ES-I3 (cell line): ENCODE measurements around the gene EEIG2.
"Not testable (repeated sequence)": the region's sequence is repeated elsewhere in the genome, so short reads cannot be mapped to it uniquely, and the experiment has no call there.

ENCODE experiments used
- H3K36me3 ChIP-seq: 2 replicates; pipeline ENCODE4 v1.6.1; 2013; ENCODE audit warnings: mild to moderate bottlenecking, low read length, control low read depth, moderate library complexity; ENCODE audit not compliant: insufficient read depth
- H3K4me1 ChIP-seq: 2 replicates; pipeline ENCODE4 v1.6.1; 2013; ENCODE audit warnings: mild to moderate bottlenecking, control low read depth, low read length; ENCODE audit not compliant: insufficient read depth
- H3K9ac ChIP-seq: 2 replicates; pipeline ENCODE4 v1.6.1; 2013; ENCODE audit warnings: low read depth, mild to moderate bottlenecking, low read length, moderate library complexity
- H3K9me3 ChIP-seq: 2 replicates; pipeline ENCODE4 v1.6.1; 2013; ENCODE audit warnings: mild to moderate bottlenecking, low read length, moderate library complexity; ENCODE audit not compliant: control insufficient read depth, insufficient read depth

The EEIG2 gene

DNA sequence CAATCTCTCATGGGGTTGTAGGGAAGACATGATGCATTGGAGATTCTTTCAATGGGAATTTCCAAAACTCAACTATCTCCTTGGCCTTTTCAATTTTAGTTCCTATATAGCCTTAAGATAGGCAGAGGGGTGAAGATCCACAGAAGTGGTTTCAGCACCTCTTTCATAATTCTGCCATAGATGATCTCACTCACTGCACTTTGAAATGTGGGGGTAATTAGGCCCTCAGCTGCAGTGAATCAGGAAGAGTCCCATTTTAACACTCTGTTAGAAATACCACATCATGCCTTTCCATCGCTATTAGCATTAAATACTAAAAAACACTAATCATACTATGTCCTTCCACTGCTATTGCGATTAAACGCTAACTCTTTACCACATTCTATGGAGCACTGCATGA is 25.1 kb upstream of the EEIG2 start:
- H3K36me3 ChIP-seq = no peaks in the 10 kb centered on the region
- H3K4me1 ChIP-seq = no peaks in the 10 kb centered on the region; the same call in 1 of the 2 replicates
- H3K9ac ChIP-seq = no peak overlapping the region
- H3K9me3 ChIP-seq = no peaks in the 10 kb centered on the region; the same call in 1 of the 2 replicates

DNA sequence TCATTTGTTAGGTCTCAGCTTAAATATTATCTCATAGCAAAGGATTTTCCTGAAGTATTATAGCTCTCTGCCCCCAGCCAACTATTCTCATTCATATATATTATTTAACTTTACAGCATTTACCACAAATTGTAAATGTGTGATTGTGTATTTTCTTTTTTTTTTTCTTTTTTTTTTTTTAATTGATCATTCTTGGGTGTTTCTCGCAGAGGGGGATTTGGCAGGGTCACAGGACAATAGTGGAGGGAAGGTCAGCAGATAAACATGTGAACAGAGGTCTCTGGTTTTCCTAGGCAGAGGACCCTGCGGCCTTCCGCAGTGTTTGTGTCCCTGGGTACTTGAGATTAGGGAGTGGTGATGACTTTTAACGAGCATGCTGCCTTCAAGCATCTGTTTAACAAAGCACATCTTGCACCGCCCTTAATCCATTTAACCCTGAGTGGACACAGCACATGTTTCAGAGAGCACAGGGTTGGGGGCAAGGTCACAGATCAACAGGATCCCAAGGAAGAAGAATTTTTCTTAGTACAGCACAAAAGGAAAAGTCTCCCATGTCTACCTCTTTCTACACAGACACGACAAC is 24.5 kb upstream of the EEIG2 start:
- not testable (repeated sequence) for H3K4me1 ChIP-seq, H3K9me3 ChIP-seq, H3K36me3 ChIP-seq, H3K9ac ChIP-seq

DNA sequence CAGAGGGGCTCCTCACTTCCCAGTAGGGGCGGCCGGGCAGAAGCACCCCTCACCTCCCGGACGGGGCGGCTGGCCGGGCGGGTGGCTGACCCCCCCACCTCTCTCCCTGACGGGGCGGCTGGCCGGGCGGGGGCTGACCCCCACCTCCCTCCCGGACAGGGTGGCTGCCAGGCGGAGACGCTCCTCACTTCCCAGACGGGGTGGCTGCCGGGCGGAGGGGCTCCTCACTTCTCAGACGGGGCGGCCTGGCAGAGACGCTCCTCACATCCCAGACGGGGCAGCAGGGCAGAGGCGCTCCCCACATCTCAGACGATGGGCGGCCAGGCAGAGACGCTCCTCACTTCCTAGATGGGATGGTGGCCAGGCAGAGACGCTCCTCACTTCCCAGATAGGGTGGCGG is 23.9 kb upstream of the EEIG2 start:
- not testable (repeated sequence) for H3K36me3 ChIP-seq, H3K4me1 ChIP-seq, H3K9me3 ChIP-seq, H3K9ac ChIP-seq

DNA sequence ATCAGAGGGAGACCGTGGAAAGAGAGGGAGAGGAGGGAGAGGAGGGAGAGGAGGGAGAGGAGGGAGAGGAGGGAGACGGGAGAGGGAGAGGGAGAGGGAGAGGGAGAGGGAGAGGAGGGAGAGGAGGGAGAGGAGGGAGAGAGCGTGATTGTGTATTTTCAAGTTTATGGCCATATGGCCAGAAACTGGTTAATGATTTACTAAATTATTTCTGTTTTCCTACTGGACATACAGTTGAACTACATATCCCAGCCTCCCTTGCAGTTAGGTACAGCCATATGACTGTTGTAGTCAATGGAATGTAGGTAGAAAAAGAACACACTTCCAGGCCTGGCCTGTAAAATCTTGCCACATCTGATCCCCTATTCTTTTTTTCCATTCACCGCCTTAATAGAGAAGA is 23.1 kb upstream of the EEIG2 start:
- not testable (repeated sequence) for H3K4me1 ChIP-seq, H3K36me3 ChIP-seq, H3K9me3 ChIP-seq, H3K9ac ChIP-seq

DNA sequence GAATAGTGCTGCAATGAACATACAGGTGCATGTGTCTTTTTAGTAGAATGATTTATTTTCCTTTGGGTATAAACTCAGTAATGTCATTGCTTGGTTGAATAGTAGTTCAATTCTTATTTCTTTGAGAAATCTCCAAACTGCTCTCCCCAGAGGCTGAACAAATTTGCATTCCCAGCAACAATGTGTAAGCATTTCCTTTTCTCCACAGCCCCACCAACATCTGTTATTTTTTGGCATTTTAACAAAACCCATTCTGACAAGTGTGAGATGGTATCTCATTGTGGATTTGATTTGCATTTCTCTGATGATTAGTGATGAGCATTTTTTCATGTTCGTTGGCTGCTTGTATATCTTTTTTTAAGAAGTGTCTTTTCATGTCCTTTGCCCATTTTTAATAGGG is 21.9 kb upstream of the EEIG2 start:
- no peak overlapping the region for H3K9ac ChIP-seq
- no peaks in the 10 kb centered on the region; the same call in 1 of the 2 replicates for H3K4me1 ChIP-seq
- H3K9me3 ChIP-seq = no peaks in the 10 kb centered on the region; the same call in 1 of the 2 replicates
- H3K36me3 ChIP-seq = no peaks in the 10 kb centered on the region

DNA sequence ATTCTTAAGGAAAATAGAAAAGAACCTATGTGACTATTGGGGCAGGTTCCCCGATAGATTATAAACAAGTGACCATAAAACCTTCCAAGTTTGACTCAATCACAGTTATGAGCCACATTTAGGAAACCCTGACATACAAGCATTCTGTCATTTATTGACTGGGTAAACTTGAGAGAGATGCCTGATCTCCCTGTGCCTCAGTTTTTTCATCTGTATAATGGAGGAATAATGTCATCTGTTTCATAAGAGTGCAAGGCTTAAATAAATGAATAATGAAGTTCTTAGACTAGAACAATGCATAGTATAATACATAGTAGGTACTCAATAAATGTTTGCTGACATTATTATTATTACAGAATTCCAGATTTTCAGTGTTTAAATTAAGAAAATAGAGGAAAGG is 18.9 kb upstream of the EEIG2 start:
- no peak overlapping the region for H3K9ac ChIP-seq
- H3K4me1 ChIP-seq = no peaks in the 10 kb centered on the region
- H3K9me3 ChIP-seq = no peaks in the 10 kb centered on the region; the same call in 1 of the 2 replicates
- no peaks in the 10 kb centered on the region for H3K36me3 ChIP-seq

DNA sequence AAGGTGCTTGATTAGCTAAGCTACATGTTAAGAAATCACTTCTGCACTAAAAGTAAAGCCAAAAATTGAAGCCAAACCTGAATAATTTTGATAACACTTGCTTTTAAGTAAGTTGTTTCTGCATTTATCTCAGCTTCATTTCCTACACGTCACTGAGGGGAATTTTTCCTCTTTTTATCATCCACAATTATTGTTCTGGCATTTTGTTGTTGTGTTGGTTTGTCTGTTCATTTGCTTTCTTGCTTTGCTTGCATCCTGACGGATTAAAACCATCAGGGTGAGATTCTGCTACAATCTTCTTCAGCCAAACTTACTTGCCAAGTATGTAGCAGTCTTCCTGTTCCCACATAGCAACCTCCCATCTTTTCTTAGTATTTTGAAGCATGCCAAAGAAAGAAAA is 18.0 kb upstream of the EEIG2 start:
- H3K9me3 ChIP-seq = no peaks in the 10 kb centered on the region; the same call in 1 of the 2 replicates
- no peaks in the 10 kb centered on the region for H3K4me1 ChIP-seq
- H3K9ac ChIP-seq = no peak overlapping the region
- H3K36me3 ChIP-seq = no peaks in the 10 kb centered on the region

DNA sequence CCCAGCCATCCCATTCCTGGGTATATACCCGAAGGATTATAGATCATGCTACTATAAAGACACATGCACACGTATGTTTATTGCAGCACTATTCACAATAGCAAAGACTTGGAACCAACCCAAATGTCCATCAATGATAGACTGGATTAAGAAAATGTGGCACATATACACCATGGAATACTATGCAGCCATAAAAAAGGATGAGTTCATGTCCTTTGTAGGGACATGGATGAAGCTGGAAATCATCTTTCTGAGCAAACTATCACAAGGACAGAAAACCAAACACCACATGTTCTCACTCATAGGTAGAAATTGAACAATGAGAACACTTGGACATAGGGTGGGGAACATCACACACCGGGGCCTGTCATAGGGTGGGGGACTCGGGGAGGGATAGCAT is 12.4 kb upstream of the EEIG2 start:
- H3K36me3 ChIP-seq, H3K9ac ChIP-seq, H3K9me3 ChIP-seq, H3K4me1 ChIP-seq: not testable (repeated sequence)

DNA sequence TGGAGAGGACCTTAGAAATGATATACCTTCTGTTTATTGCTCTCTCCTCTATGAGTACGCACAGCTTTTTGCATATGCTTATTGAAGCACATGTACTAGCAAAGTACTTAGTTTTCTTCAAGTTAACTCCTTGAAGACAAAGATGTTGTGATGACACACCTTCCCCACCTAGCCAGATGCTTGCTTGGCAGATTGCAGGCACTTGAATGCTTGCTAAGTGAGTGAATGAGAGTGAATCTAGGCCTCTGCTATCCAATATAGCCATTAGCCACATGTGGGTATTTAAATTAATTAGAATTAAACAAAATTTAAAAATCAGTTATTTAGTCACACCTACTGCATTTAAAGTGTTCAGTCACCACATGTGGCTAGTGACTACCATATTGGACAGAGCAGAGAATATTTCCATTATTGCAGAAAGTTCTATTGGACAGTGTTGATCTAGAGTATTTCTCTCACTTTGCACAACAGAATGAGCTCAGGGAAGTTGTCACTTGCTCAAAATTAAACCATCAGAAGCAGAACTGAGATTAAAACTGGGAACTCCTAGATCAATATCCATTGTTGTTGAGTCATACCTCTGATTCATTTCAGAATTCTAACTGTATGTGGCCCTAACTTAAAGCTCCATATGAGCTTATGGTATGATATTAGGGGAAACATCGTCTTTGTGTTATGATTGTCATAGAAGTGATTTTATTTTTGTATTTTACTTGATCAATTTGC is 8.6 kb upstream of the EEIG2 start:
- Histone ChIP-seq H3K4me1 (no peaks in the 10 kb centered on the region), H3K9me3 (no peaks in the 10 kb centered on the region), H3K36me3 (no peaks in the 10 kb centered on the region), H3K9ac (no peak overlapping the region)

DNA sequence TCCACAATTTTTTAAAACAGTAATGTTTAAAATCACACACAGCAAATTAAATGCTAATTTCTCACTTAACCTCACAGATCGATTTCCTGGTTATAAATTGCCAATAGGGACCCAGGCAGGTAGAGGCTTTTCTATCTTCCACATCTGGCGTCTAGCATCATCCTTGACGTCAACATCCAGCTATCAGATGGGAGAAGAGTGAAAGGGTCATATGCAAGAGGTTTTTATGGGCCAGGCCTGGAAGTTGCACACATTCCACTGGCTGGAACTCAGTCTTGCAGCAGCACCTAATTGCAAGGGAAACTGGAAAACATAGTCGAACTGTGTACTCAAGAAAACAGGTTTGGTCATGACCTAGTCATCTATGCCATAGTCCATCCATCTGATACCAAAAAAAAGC is 6.0 kb upstream of the EEIG2 start:
- Histone ChIP-seq H3K36me3 (no peaks in the 10 kb centered on the region), H3K9me3 (no peaks in the 10 kb centered on the region), H3K9ac (no peak overlapping the region), H3K4me1 (no peaks in the 10 kb centered on the region)

DNA sequence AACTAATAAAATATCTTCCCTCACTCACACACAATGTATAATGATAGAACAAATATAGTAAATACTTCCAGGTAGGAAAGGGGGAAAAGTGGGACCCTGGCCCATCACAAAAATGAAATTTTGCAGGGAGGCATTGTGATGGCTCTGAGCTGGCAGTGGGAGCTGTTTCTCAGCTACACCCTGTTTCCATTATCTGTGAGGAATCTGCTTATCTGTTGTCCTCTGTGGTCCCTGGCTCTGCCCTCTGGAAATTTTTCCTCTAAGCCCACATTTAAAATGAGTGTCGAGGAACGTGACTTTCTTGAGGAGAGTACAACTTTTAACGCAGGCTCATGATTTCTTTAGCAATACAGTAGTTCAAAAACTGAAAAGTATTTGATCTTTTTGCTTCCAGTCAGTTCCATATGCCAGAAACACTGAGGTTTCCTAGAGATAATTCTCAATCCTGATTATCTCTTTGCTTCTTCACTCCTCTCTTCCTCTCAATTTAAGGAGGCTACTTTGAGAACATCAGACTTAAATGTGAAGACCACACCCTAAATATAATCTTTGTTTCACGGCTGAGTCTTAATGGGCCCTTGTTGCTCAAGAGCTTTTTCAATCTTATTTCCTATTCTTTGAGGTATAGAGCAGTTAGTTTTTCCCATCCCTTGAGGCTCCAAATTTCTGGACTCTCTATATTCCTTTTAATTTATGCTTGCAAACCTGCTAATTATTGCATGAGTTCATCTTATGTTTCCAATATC is 5.0 kb upstream of the EEIG2 start:
- H3K36me3 ChIP-seq = no peaks in the 10 kb centered on the region
- H3K9me3 ChIP-seq = no peaks in the 10 kb centered on the region
- no peak overlapping the region for H3K9ac ChIP-seq
- H3K4me1 ChIP-seq = no peaks in the 10 kb centered on the region

DNA sequence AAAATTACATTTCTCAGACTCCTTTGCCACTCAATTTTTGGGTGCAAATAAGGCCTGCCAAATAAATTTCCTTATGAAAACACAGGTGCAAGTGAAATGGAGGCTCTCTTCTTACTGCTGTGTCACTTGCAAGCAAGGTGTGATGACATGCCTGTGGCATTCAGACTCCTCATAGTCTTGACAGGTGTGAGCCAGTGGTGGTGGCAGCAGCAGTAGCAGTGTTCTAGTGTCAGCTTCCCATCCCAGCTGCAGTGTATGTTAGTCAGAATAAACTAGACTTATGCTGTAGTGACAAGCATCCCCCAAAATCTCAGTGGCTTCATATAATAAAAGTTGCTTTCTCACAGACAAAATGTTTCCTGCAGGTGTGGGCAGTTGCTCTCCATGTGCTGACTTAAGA is 3.8 kb upstream of the EEIG2 start:
- no peaks in the 10 kb centered on the region for H3K4me1 ChIP-seq
- no peak overlapping the region for H3K9ac ChIP-seq
- no peaks in the 10 kb centered on the region for H3K9me3 ChIP-seq
- H3K36me3 ChIP-seq = no peaks in the 10 kb centered on the region

DNA sequence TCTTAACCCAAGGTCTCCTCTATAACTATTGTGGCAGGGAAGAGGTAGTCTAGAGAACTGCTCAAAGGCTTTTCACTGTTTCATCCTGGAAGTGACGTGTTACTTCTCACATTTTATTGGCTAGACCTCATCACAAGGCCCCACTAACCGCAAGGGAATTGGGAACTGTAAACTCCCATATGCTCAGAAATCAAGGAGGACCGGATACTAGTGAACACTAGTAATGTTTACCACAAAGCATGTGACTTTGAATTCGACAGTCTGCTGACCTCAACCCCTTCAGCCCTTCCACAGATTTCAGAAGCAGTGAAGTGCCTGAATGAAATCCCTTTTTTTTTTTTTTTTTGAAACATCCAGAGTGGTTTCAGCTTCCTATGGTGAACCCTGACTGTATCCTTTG is 3.4 kb upstream of the EEIG2 start:
- Histone ChIP-seq H3K36me3 (no peaks in the 10 kb centered on the region), H3K9ac (no peak overlapping the region), H3K4me1 (no peaks in the 10 kb centered on the region; the same call in 1 of the 2 replicates), H3K9me3 (no peaks in the 10 kb centered on the region)

DNA sequence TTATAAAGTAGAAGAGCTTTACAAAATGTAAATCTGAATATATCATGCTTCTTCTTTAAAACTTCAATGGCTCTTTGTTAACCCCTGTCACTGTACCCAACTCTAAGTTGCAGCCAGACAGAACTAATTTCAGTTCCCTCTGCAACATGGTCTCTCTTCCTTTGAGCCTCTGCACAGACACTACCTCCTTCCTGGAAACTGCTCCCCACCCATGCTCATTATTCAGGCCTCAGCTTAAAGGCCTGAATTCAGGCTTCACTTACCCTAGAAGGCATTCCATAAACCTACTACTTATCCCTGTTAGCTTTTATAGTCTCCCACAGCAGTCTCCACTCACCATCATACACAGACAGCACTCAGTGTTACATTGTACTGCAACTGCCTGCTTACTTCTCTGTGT is 2.6 kb upstream of the EEIG2 start:
- Histone ChIP-seq H3K9me3 (no peaks in the 10 kb centered on the region), H3K36me3 (no peaks in the 10 kb centered on the region), H3K9ac (no peak overlapping the region), H3K4me1 (no peaks in the 10 kb centered on the region; the same call in 1 of the 2 replicates)
